ENCODE data around the gene SMPD4.
"Not testable (repeated sequence)": the region's sequence is repeated elsewhere in the genome, so short reads cannot be mapped to it uniquely, and the experiment has no call there.

- TF ChIP-seq, protein P1, sequence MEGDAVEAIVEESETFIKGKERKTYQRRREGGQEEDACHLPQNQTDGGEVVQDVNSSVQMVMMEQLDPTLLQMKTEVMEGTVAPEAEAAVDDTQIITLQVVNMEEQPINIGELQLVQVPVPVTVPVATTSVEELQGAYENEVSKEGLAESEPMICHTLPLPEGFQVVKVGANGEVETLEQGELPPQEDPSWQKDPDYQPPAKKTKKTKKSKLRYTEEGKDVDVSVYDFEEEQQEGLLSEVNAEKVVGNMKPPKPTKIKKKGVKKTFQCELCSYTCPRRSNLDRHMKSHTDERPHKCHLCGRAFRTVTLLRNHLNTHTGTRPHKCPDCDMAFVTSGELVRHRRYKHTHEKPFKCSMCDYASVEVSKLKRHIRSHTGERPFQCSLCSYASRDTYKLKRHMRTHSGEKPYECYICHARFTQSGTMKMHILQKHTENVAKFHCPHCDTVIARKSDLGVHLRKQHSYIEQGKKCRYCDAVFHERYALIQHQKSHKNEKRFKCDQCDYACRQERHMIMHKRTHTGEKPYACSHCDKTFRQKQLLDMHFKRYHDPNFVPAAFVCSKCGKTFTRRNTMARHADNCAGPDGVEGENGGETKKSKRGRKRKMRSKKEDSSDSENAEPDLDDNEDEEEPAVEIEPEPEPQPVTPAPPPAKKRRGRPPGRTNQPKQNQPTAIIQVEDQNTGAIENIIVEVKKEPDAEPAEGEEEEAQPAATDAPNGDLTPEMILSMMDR (IDR thresholded peaks at IDR 0.05 in 8 of 11, conservative IDR thresholded peaks at IDR 0.05 in 3 of 11): not testable (repeated sequence)
- TF ChIP-seq POLR2AphosphoS5 (IDR thresholded peaks at IDR 0.05): not testable (repeated sequence)
Observed at GRCh38 chr2:130159376-130159775, 22.0 kb downstream of the SMPD4 start.

All from spleen (tissue), 7 donors.